Smooth muscle cell (in vitro differentiated cells): ENCODE results near the gene CCDC171. TPM values are rescaled to one million over a fixed set of nuclear protein-coding genes. Genes with fewer than 3 reads are reported as not detected.

Experiments used
- DNase-seq: peaks from one replicate; lab custom pipeline; 2025; ENCODE audit not compliant: unreplicated experiment; lab: John Stamatoyannopoulos, UW
- H2AFZ ChIP-seq: fragments of 200-600 bp; sonication (generic); 2 replicates; pipeline ENCODE4 v1.6.0; 2016; ENCODE audit warnings: antibody characterized with exemption, low read depth, mild to moderate bottlenecking
- H3F3A ChIP-seq: fragments of 200-600 bp; sonication (generic); 2 replicates; pipeline ENCODE4 v1.6.0; 2017; ENCODE audit warnings: antibody characterized with exemption, low read depth
- H3K27ac ChIP-seq: fragments of 200-600 bp; sonication (generic); 2 replicates; pipeline ENCODE4 v1.5.1; 2016; ENCODE audit warnings: low read depth, mild to moderate bottlenecking
- H3K27me3 ChIP-seq: fragments of 200-600 bp; sonication (generic); 2 replicates; pipeline ENCODE4 v1.6.1; 2016; ENCODE audit warnings: low read depth, mild to moderate bottlenecking
- H3K36me3 ChIP-seq: fragments of 200-600 bp; sonication (generic); 2 replicates; pipeline ENCODE4 v1.5.1; 2016; ENCODE audit warnings: low read depth
- H3K4me1 ChIP-seq: fragments of 200-600 bp; sonication (generic); 2 replicates; pipeline ENCODE4 v1.5.1; 2016; ENCODE audit warnings: low read depth
- H3K4me2 ChIP-seq: fragments of 200-600 bp; sonication (generic); 2 replicates; pipeline ENCODE4 v1.6.0; 2016; ENCODE audit warnings: mild to moderate bottlenecking
- H3K4me3 ChIP-seq: fragments of 200-600 bp; sonication (generic); 2 replicates; pipeline ENCODE4 v1.5.1; 2016; ENCODE audit warnings: mild to moderate bottlenecking
- H3K79me2 ChIP-seq: fragments of 200-600 bp; sonication (generic); 2 replicates; pipeline ENCODE4 v1.6.0; 2016; ENCODE audit warnings: low read depth, mild to moderate bottlenecking
- H3K9ac ChIP-seq: fragments of 200-600 bp; sonication (generic); 2 replicates; pipeline ENCODE4 v1.6.0; 2016; ENCODE audit warnings: low read depth
- H3K9me3 ChIP-seq: fragments of 200-600 bp; sonication (generic); replicated peaks from 2 replicates; pipeline ENCODE4 v1.5.1; 2016; ENCODE audit warnings: low read depth
- H4K20me1 ChIP-seq: fragments of 200-600 bp; sonication (generic); 2 replicates; pipeline ENCODE4 v1.6.0; 2016; ENCODE audit warnings: low read depth
- CTCF ChIP-seq: fragments of 200-600 bp; sonication (generic); IDR thresholded peaks from 2 replicates; pipeline ENCODE4 v1.5.1; 2017; ENCODE audit warnings: borderline replicate concordance, mild to moderate bottlenecking, antibody characterized with exemption; ENCODE audit not compliant: insufficient read depth, poor library complexity, severe bottlenecking
- WGBS: methylation state at CpG from one replicate; pipeline ENCODE4 v1.1.7; 2016; ENCODE audit warnings: low lambda C conversion rate; 5-methylcytosine and 5-hydroxymethylcytosine counted together
- polyA plus RNA-seq: library from polyadenylated mRNA; unstranded; fragments of >200 nt; fragmentation: Nextera tagmentation; extraction: Ambion mirVana; gene quantifications from 2 replicates; pipeline ENCODE4 v1.2.1, GENCODE V29; 2016
- total RNA-seq: library from RNA; depleted of rRNA; stranded (reverse); fragments of >200 nt; gene quantifications from 2 replicates; pipeline ENCODE4 v1.2.3, GENCODE V29; 2014

CCDC171 gene
- total RNA-seq = 2.3 and 4.3 TPM in 2 replicates
- polyA plus RNA-seq = 0.46 and 1.1 TPM in 2 replicates

- DNase-seq = peak; percentile 75
- Histone ChIP-seq H3K9me3 (no peaks in the 10 kb centered on the region), H3K36me3 (no peaks in the 10 kb centered on the region), H2AFZ (peak within 1 kb of the TSS; percentile 100), H3K4me3 (peak within 1 kb of the TSS; percentile 68), H3K79me2 (no peaks in the 10 kb centered on the region), H3K27me3 (no peaks in the 10 kb centered on the region), H3F3A (no peaks in the 10 kb centered on the region), H4K20me1 (no peaks in the 10 kb centered on the region), H3K27ac (peak within 1 kb of the TSS; percentile 78), H3K4me2 (peak within 1 kb of the TSS; percentile 83), H3K9ac (peak within 1 kb of the TSS; percentile 71), H3K4me1 (peaks cover 11% of the 10 kb centered on the region)
- TF ChIP-seq CTCF = no peak
- WGBS = 1% methylated on average over 61 of the region's 65 CpGs
Measured at GRCh38 chr9:15552636-15553527, at the start of gene CCDC171. TSS of gene CCDC171 (plus strand) at chr9:15553043. CDS start at chr9:15564089, 11,046 bp downstream.

- WGBS = 98% methylated on average over 3 of the region's 3 CpGs
- H2AFZ ChIP-seq = no peak overlapping the region
- no peak overlapping the region for H3K4me3 ChIP-seq
- no peak overlapping the region for H3K27ac ChIP-seq
- H3K79me2 ChIP-seq = peaks cover 30% of the 10 kb centered on the region
- H3K9me3 ChIP-seq = no peaks in the 10 kb centered on the region
- no peaks in the 10 kb centered on the region for H3F3A ChIP-seq
- H3K9ac ChIP-seq = no peak overlapping the region
- no peak for TF ChIP-seq CTCF
- H3K27me3 ChIP-seq = no peaks in the 10 kb centered on the region
- H4K20me1 ChIP-seq = no peaks in the 10 kb centered on the region
- peaks cover 4% of the 10 kb centered on the region for H3K36me3 ChIP-seq
- H3K4me1 ChIP-seq = peaks cover 9% of the 10 kb centered on the region
- H3K4me2 ChIP-seq = no peak overlapping the region
- no peak for DNase-seq
Measured at GRCh38 chr9:15505921-15506320, 46.9 kb upstream of the CCDC171 start.

DNA sequence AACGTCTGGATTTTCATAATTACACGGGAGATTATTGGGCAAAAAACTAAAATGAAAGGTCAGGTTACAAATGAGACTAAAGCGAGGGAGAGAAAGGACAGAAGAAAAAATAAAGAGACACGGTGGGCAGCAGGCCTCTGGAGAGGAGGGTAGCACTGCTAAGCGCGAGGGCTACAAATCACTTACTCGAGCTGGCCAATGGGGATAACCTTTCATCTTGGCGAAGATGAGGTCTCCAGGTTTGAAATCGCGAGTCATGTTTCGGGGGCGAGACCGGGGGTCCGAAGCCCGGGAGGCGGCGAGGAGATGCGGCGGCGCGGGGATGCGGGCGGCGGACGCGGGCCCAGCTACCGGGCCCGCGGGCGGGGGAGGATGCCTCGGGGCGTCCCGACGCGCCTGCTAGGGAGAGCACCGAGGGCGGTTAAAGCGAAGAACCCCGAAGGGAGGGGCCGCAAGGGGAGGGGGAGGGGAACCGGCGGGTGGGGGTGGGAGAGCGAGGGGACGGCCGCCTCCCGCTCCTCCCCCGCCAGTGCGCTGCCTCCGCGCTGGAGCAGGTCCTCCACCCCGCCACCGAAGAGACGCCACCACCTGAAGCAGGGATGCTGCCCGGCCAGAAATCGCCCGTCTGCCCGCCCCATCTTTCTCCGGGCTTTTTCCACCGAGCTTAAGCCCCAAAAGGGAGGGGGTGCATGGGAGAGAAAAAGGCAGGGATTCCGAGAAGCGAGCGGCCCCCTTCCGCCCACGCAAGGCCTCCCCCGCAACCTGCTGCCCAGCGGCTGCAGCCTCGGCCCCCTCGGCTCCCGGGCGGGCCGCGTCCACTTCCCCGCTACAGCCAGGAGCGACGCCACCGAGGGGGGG, 42.7 kb upstream of the CCDC171 start:
- Histone ChIP-seq H2AFZ (peak overlapping the region; percentile 99), H4K20me1 (no peaks in the 10 kb centered on the region), H3K27me3 (no peaks in the 10 kb centered on the region), H3K36me3 (peaks cover 4% of the 10 kb centered on the region), H3K79me2 (peaks cover 26% of the 10 kb centered on the region), H3K27ac (no peak overlapping the region), H3K4me2 (peak overlapping the region; percentile 92), H3F3A (peaks cover 9% of the 10 kb centered on the region), H3K9ac (peak overlapping the region; percentile 98), H3K4me3 (peak overlapping the region; percentile 98), H3K4me1 (peaks cover 26% of the 10 kb centered on the region), H3K9me3 (no peaks in the 10 kb centered on the region)
- DNase-seq = no peak
- 1% methylated on average over 48 of the region's 76 CpGs for WGBS
- no peak for TF ChIP-seq CTCF
